ENCODE measurements around the gene GATM.

Gene GATM

GRCh38 chr15:45326741-45327140 is 51.6 kb downstream of the GATM start:
- Histone ChIP-seq H3K79me2 (ENCODE audit: insufficient read depth, low read length) (no peaks in the 10 kb centered on the region), H4K20me1 (ENCODE audit: insufficient read depth, low read length, poor library complexity, severe bottlenecking) (no peaks in the 10 kb centered on the region), H3K36me3 (ENCODE audit: insufficient read depth, low read length) (no peaks in the 10 kb centered on the region), H3K9me3 (ENCODE audit: insufficient read depth, low read depth, low read length) (no peaks in the 10 kb centered on the region), H3K9me2 (replicated peaks; ENCODE audit: low read depth, low read length) (no peaks in the 10 kb centered on the region), H3K9ac (ENCODE audit: low read depth, low read length, poor library complexity, severe bottlenecking) (no peak overlapping the region), H3K4me3 (ENCODE audit: low read length, poor library complexity, severe bottlenecking) (no peak overlapping the region), H3K4me1 (ENCODE audit: insufficient read depth, low read length, poor library complexity, severe bottlenecking) (peaks cover 9% of the 10 kb centered on the region), H3K27me3 (ENCODE audit: insufficient read depth, low read length, poor library complexity, severe bottlenecking) (no peaks in the 10 kb centered on the region), H2AFZ (ENCODE audit: low read length) (no peak overlapping the region), H3F3A (ENCODE audit: low read depth) (no peaks in the 10 kb centered on the region), H3K4me2 (ENCODE audit: low read depth, low read length, poor library complexity, severe bottlenecking) (no peak overlapping the region)
- no peak for TF ChIP-seq EZH2phosphoT487 (IDR thresholded peaks at IDR 0.05; ENCODE audit: borderline replicate concordance)
- no peak for TF ChIP-seq CTCF (conservative IDR thresholded peaks at IDR 0.05; ENCODE audit: low read length)

DNA sequence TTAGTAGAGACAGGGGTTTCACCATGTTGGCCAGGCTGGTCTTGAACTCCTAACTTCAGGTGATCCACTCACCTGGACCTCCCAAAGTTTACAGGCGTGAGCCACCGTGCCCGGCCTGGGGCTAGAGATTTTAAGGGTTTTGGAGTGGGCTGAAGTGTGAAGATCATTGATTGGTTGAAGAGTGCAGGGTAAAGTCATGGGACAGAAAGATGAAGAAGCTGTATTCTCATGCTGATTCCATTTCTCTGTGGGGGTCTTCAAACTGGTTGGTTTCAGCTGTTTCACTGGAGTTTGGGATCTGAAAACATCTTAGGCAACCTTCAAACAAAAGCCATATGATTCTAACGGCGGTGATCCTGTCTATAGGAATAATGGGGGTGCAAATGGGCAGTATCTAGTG is 52.1 kb downstream of the GATM start:
- no peaks in the 10 kb centered on the region for H3K36me3 ChIP-seq (ENCODE audit: insufficient read depth, low read length)
- no peaks in the 10 kb centered on the region for H3K9me2 ChIP-seq (replicated peaks; ENCODE audit: low read depth, low read length)
- no peaks in the 10 kb centered on the region for H3K27me3 ChIP-seq (ENCODE audit: insufficient read depth, low read length, poor library complexity, severe bottlenecking)
- no peaks in the 10 kb centered on the region for H3F3A ChIP-seq (ENCODE audit: low read depth)
- H3K4me1 ChIP-seq (ENCODE audit: insufficient read depth, low read length, poor library complexity, severe bottlenecking) = peaks cover 9% of the 10 kb centered on the region
- TF ChIP-seq CTCF (conservative IDR thresholded peaks at IDR 0.05; ENCODE audit: low read length) (no peak), EZH2phosphoT487 (IDR thresholded peaks at IDR 0.05; ENCODE audit: borderline replicate concordance) (no peak)
- H3K9me3 ChIP-seq (ENCODE audit: insufficient read depth, low read depth, low read length) = no peaks in the 10 kb centered on the region
- no peak overlapping the region for H3K9ac ChIP-seq (ENCODE audit: low read depth, low read length, poor library complexity, severe bottlenecking)
- no peaks in the 10 kb centered on the region for H4K20me1 ChIP-seq (ENCODE audit: insufficient read depth, low read length, poor library complexity, severe bottlenecking)
- H3K4me3 ChIP-seq (ENCODE audit: low read length, poor library complexity, severe bottlenecking) = no peak overlapping the region
- no peak overlapping the region for H2AFZ ChIP-seq (ENCODE audit: low read length)
- no peak overlapping the region for H3K4me2 ChIP-seq (ENCODE audit: low read depth, low read length, poor library complexity, severe bottlenecking)
- no peaks in the 10 kb centered on the region for H3K79me2 ChIP-seq (ENCODE audit: insufficient read depth, low read length)

DNA sequence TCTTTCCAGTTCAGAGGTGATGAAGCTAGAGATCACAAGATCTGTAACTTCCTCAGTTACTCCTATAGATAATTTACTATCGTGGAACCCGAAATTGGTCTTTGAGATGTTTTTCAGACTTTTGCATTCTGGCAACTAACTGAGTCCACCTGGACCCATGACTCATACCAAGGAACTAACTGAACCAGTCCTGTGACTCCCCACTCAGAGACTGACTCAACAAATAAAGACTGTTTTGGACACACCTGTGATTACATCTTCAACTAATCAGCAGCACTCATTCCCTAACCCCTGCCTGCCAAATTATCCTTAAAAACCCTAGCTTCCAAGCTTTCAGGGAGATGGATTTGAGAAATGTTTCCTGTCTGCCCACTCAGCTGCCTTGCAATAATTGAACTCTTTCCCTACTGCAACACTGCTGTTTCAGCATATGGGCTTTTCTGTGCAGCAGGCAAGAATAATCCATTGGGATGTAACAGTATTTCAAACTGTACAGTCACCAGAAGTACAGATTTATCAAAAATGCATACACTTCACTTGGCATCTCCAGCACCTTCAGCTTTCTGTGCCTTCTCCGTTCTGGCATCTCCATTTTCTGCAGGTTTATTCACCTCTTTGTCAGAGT is 57.7 kb downstream of the GATM start:
- Histone ChIP-seq H2AFZ (ENCODE audit: low read length) (no peak overlapping the region), H3K36me3 (ENCODE audit: insufficient read depth, low read length) (no peaks in the 10 kb centered on the region), H3K4me2 (ENCODE audit: low read depth, low read length, poor library complexity, severe bottlenecking) (no peak overlapping the region), H3F3A (ENCODE audit: low read depth) (no peaks in the 10 kb centered on the region), H3K9me2 (replicated peaks; ENCODE audit: low read depth, low read length) (no peaks in the 10 kb centered on the region), H3K79me2 (ENCODE audit: insufficient read depth, low read length) (no peaks in the 10 kb centered on the region), H3K9ac (ENCODE audit: low read depth, low read length, poor library complexity, severe bottlenecking) (no peak overlapping the region), H4K20me1 (ENCODE audit: insufficient read depth, low read length, poor library complexity, severe bottlenecking) (no peaks in the 10 kb centered on the region), H3K4me3 (ENCODE audit: low read length, poor library complexity, severe bottlenecking) (no peak overlapping the region), H3K9me3 (ENCODE audit: insufficient read depth, low read depth, low read length) (no peaks in the 10 kb centered on the region), H3K27me3 (ENCODE audit: insufficient read depth, low read length, poor library complexity, severe bottlenecking) (no peaks in the 10 kb centered on the region), H3K4me1 (ENCODE audit: insufficient read depth, low read length, poor library complexity, severe bottlenecking) (peaks cover 4% of the 10 kb centered on the region)
- no peak for TF ChIP-seq EZH2phosphoT487 (IDR thresholded peaks at IDR 0.05; ENCODE audit: borderline replicate concordance)
- no peak for TF ChIP-seq CTCF (conservative IDR thresholded peaks at IDR 0.05; ENCODE audit: low read length)

Measured in Loucy (cell line).